HG03521 (cell line): ENCODE data around the gene TMEM213.

Experiments
- ATAC-seq: cut with Tn5 transposase; IDR thresholded peaks from one replicate; pipeline ENCODE4 v1.9.1; 2021; ENCODE audit warnings: mild to moderate bottlenecking, moderate library complexity; ENCODE audit not compliant: unreplicated experiment

The TMEM213 gene

GRCh38 chr7:138797715-138798320, at the start of gene TMEM213, which contains the start of gene ATP6V0A4:
Gene TMEM213, plus strand, starts transcription at chr7:138797994. Its CDS starts 111 bp downstream, at chr7:138798105.
Gene ATP6V0A4, minus strand, starts transcription at chr7:138798196. Its CDS starts 26,949 bp downstream, at chr7:138771247.
- ATAC-seq: no peak

- ATAC-seq: no peak
Measured at GRCh38 chr7:138748666-138749065, 49.1 kb upstream of the TMEM213 start.

- ATAC-seq: no peak
Measured at GRCh38 chr7:138749960-138750359, 47.8 kb upstream of the TMEM213 start.

- no peak for ATAC-seq
Measured at GRCh38 chr7:138750473-138750872, 47.3 kb upstream of the TMEM213 start.

- ATAC-seq: no peak
Measured at GRCh38 chr7:138750901-138751464, 46.8 kb upstream of the TMEM213 start.

- peak; percentile 80 for ATAC-seq
Measured at GRCh38 chr7:138752518-138753149, 45.2 kb upstream of the TMEM213 start.

- ATAC-seq: no peak
Measured at GRCh38 chr7:138753150-138753518, 44.7 kb upstream of the TMEM213 start.

- no peak for ATAC-seq
Measured at GRCh38 chr7:138753610-138754009, 44.2 kb upstream of the TMEM213 start.

- ATAC-seq: no peak
Measured at GRCh38 chr7:138755331-138755747, 42.5 kb upstream of the TMEM213 start.

- no peak for ATAC-seq
Measured at GRCh38 chr7:138755842-138756590, 41.8 kb upstream of the TMEM213 start.

GRCh38 chr7:138756591-138757242, 41.1 kb upstream of the TMEM213 start:
- no peak for ATAC-seq

- no peak for ATAC-seq
Measured at GRCh38 chr7:138768241-138768640, 29.6 kb upstream of the TMEM213 start.

- no peak for ATAC-seq
Measured at GRCh38 chr7:138770904-138771303, 26.9 kb upstream of the TMEM213 start.

GRCh38 chr7:138773176-138773575, 24.6 kb upstream of the TMEM213 start:
- ATAC-seq: no peak

GRCh38 chr7:138773817-138774216, 24.0 kb upstream of the TMEM213 start:
- no peak for ATAC-seq

GRCh38 chr7:138776166-138776833, 21.5 kb upstream of the TMEM213 start:
- ATAC-seq: no peak

GRCh38 chr7:138781004-138781403, 16.8 kb upstream of the TMEM213 start:
- ATAC-seq: no peak

GRCh38 chr7:138784692-138785091, 13.1 kb upstream of the TMEM213 start:
- no peak for ATAC-seq

GRCh38 chr7:138785587-138786437, 12.0 kb upstream of the TMEM213 start:
- ATAC-seq: no peak
